DND-41 (cell line): ENCODE measurements around the gene UNC13B.

ENCODE experiments used
- EZH2 ChIP-seq: IDR thresholded peaks from 3 replicates; pipeline ENCODE4 v1.6.1; 2012; ENCODE audit warnings: borderline replicate concordance, low read depth, mild to moderate bottlenecking, moderate library complexity, low read length, inconsistent platforms; ENCODE audit not compliant: severe bottlenecking
- TF ChIP-seq, protein P1 (sequence below): IDR thresholded peaks from 2 replicates; pipeline ENCODE4 v1.5.1; 2012; ENCODE audit warnings: borderline replicate concordance, low read length, moderate library complexity, mild to moderate bottlenecking; ENCODE audit not compliant: poor library complexity, severe bottlenecking; ENCODE audit errors: extremely low read depth

DNA sequence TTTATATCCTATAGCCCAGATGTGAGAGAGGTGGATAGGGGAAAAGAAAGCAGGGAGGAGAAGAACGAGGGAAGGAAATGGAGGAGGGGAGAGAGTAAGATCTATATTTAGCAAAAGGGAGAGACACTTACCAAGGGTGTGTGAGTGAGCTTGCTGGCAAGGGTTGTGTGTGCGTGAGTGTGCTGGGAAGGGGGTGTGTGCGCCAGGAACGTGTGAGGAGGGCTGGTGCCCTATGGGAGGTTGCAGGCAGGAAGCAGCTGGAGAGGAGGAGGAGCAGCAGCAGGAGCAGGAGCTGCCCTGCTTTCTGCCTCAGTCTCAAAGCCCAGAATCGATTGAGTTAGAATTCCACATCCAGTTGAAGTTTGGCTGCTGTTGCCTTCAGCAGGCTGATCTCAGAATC is 179.8 kb downstream of the UNC13B start:
- TF ChIP-seq, protein P1, sequence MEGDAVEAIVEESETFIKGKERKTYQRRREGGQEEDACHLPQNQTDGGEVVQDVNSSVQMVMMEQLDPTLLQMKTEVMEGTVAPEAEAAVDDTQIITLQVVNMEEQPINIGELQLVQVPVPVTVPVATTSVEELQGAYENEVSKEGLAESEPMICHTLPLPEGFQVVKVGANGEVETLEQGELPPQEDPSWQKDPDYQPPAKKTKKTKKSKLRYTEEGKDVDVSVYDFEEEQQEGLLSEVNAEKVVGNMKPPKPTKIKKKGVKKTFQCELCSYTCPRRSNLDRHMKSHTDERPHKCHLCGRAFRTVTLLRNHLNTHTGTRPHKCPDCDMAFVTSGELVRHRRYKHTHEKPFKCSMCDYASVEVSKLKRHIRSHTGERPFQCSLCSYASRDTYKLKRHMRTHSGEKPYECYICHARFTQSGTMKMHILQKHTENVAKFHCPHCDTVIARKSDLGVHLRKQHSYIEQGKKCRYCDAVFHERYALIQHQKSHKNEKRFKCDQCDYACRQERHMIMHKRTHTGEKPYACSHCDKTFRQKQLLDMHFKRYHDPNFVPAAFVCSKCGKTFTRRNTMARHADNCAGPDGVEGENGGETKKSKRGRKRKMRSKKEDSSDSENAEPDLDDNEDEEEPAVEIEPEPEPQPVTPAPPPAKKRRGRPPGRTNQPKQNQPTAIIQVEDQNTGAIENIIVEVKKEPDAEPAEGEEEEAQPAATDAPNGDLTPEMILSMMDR: no peak
- TF ChIP-seq EZH2: no peak
